HepG2 (cell line): ENCODE data around the gene BHLHE23. TPM values are rescaled to one million over a fixed set of nuclear protein-coding genes. Genes with fewer than 3 reads are reported as not detected.
A peak's percentile ranks its signal among the peaks of the same experiment; 100 is the strongest.

Experiments
- GABPA ChIP-seq, 2 experiments: IDR thresholded peaks; 2 replicates each; pipeline ENCODE4 v1.6.1; 2011 to 2016; ENCODE audit warnings: low read depth in 2 of 2, low read length in 1 of 2, missing biosample characterization in 1 of 2, missing genetic modification characterization in 1 of 2
- HES4 ChIP-seq: sonication (generic); formaldehyde crosslinking; IDR thresholded peaks from 2 replicates; pipeline ENCODE4 v1.9.0; 2021; ENCODE audit warnings: mild to moderate bottlenecking, missing genetic modification reagents, borderline replicate concordance
- JUND ChIP-seq: sonication (generic); formaldehyde crosslinking; IDR thresholded peaks from 2 replicates; pipeline ENCODE4 v1.8.0; 2022; ENCODE audit warnings: mild to moderate bottlenecking, missing genetic modification reagents
- MAZ ChIP-seq, 2 experiments: sonication (generic) in 1 of 2; formaldehyde crosslinking in 1 of 2; IDR thresholded peaks; 2 replicates each; pipeline versions ENCODE4 v1.5.0 to v1.6.1; 2012 to 2020; ENCODE audit warnings: low read depth in 2 of 2, mild to moderate bottlenecking in 2 of 2, borderline replicate concordance in 1 of 2, improper control_type of control experiment in 1 of 2, low read length in 1 of 2, missing genetic modification reagents in 1 of 2, moderate library complexity in 1 of 2
- MBD4 ChIP-seq: IDR thresholded peaks from 2 replicates; pipeline ENCODE4 v1.6.1; 2012; ENCODE audit warnings: low read length, inconsistent platforms, borderline replicate concordance
- PPARG ChIP-seq: conservative IDR thresholded peaks from 2 replicates; pipeline ENCODE4 v1.6.1; 2016; ENCODE audit warnings: missing biosample characterization, missing genetic modification reagents
- PRPF4 ChIP-seq: fragments of 200-400 bp; formaldehyde crosslinking; IDR thresholded peaks from 2 replicates; pipeline ENCODE4 v1.6.1; 2016; ENCODE audit warnings: low read length, low read depth; ENCODE audit not compliant: poor library complexity, severe bottlenecking
- SMAD1 ChIP-seq: sonication (generic); formaldehyde crosslinking; IDR thresholded peaks from 2 replicates; pipeline ENCODE4 v1.4.0; 2020; ENCODE audit warnings: missing genetic modification reagents, low read depth, mild to moderate bottlenecking, borderline replicate concordance
- TEAD2 ChIP-seq: sonication (generic); formaldehyde crosslinking; IDR thresholded peaks from 2 replicates; pipeline ENCODE4 v1.9.0; 2021; ENCODE audit warnings: missing genetic modification reagents
- WIZ ChIP-seq: sonication (generic); formaldehyde crosslinking; IDR thresholded peaks from 2 replicates; pipeline ENCODE4 v1.5.1; 2020; ENCODE audit warnings: mild to moderate bottlenecking, missing genetic modification reagents
- ZMAT3 ChIP-seq: sonication (generic); formaldehyde crosslinking; conservative IDR thresholded peaks from 2 replicates; pipeline ENCODE4 v1.7.0; 2021; ENCODE audit warnings: missing genetic modification reagents
- ZNF33B ChIP-seq: sonication (generic); formaldehyde crosslinking; IDR thresholded peaks from 2 replicates; pipeline ENCODE4 v1.5.1; 2020; ENCODE audit warnings: mild to moderate bottlenecking, missing genetic modification reagents
- ZNF451 ChIP-seq: sonication (generic); formaldehyde crosslinking; IDR thresholded peaks from 2 replicates; pipeline ENCODE4 v1.5.0; 2020; ENCODE audit warnings: mild to moderate bottlenecking, missing genetic modification reagents
- ZNF737 ChIP-seq: sonication (generic); formaldehyde crosslinking; IDR thresholded peaks from 2 replicates; pipeline ENCODE4 v1.5.0; 2020; ENCODE audit warnings: missing genetic modification reagents, mild to moderate bottlenecking, borderline replicate concordance
- ZNF75D ChIP-seq: sonication (generic); formaldehyde crosslinking; IDR thresholded peaks from 2 replicates; pipeline ENCODE4 v1.8.1; 2023; ENCODE audit warnings: missing genetic modification reagents, mild to moderate bottlenecking, borderline replicate concordance
- polyA plus RNA-seq, 8 experiments: library from polyadenylated mRNA; depleted of rRNA in 3 of 8; stranded (reverse) in 7 of 8; unstranded in 1 of 8; fragments of >200 nt; fragmentation: Illumina TruSeq in 4 of 8; extraction: Trizol in 4 of 8; gene quantifications; 2 replicates each; pipeline versions ENCODE4 v1.2.1 to v1.2.3, GENCODE V29; 2011 to 2016; ENCODE audit warnings: low read depth in 4 of 8, missing spikeins in 1 of 8, mixed read lengths in 1 of 8; ENCODE audit not compliant: insufficient read depth in 1 of 8
- total RNA-seq, 5 experiments: library from RNA; depleted of rRNA; stranded (reverse); fragments of >200 nt; fragmentation: Illumina TruSeq; extraction: Trizol; gene quantifications; 2 replicates each; pipeline ENCODE4 v1.2.3, GENCODE V29; 2016; ENCODE audit warnings: low read depth in 1 of 5
- TF ChIP-seq, protein P1 (sequence below): IDR thresholded peaks from 2 replicates; pipeline ENCODE4 v1.6.1; 2012; ENCODE audit warnings: low read depth, low read length, improper control_type of control experiment
- TF ChIP-seq, protein P2 (sequence below): sonication (generic); formaldehyde crosslinking; conservative IDR thresholded peaks from 2 replicates; pipeline ENCODE4 v1.8.0; 2022; ENCODE audit warnings: missing genetic modification reagents
- TF ChIP-seq, protein P3 (sequence below): sonication (generic); formaldehyde crosslinking; IDR thresholded peaks from 2 replicates; pipeline ENCODE4 v1.5.0; 2020; ENCODE audit warnings: missing genetic modification reagents, mild to moderate bottlenecking, borderline replicate concordance
- TF ChIP-seq, protein P4 (sequence below): sonication (generic); formaldehyde crosslinking; IDR thresholded peaks from 2 replicates; pipeline ENCODE4 v1.4.0; 2020; ENCODE audit warnings: missing genetic modification reagents
- TF ChIP-seq, protein P5 (sequence below): sonication (generic); formaldehyde crosslinking; IDR thresholded peaks from 2 replicates; pipeline ENCODE4 v1.5.0; 2020; ENCODE audit warnings: missing genetic modification reagents

Gene BHLHE23
- total and polyA plus RNA-seq, 2 of the 13 experiments (the other 11 are each of a cell fraction or from before 2014, with no cell fraction given), result not detected

DNA sequence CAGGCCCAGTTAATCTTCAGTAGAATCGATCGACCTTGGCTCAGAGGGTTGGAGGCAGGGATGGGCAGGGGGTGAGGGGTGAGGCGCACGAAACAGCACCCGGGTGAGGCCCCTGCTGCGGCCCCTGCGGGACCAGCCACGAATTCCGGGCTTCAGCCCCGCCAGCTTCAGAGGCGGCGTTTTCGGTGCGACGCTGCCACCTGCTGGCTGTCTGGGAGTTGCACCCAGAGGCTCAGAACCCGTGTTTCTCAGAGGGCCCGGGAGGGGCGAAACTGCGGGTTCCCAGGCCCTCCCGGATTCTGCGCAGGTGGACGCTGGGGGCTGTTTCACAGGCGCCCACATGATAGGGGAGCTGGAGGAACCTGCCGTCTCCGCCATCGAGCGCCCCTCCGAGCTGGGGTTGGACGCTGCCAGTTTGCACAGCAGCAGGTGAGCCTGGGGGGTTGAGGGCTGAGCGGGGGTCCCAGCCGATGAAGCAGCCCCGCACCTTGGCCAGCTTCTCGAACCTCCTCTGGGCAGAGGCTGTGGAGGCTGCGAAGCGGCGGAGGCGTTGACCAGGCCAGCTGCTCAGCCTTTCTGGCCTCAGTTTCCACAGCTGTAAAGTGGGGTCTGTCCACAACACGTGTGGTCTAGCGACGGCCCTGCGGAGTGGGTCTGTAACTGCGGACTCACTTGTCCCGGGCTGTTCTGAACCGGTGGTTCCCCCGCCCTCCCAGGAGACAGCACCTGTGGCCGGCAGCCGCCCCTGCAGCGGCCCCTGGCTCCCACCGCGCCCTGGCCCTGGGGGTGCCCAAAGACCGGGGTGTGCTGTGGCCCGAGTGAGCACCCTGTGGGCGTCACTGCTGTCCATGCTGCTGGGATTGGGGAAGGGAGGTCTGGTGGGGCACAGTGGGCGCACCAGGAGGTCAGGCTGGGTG is 2.5 kb upstream of the BHLHE23 start (continued):
- TF ChIP-seq, protein P1, sequence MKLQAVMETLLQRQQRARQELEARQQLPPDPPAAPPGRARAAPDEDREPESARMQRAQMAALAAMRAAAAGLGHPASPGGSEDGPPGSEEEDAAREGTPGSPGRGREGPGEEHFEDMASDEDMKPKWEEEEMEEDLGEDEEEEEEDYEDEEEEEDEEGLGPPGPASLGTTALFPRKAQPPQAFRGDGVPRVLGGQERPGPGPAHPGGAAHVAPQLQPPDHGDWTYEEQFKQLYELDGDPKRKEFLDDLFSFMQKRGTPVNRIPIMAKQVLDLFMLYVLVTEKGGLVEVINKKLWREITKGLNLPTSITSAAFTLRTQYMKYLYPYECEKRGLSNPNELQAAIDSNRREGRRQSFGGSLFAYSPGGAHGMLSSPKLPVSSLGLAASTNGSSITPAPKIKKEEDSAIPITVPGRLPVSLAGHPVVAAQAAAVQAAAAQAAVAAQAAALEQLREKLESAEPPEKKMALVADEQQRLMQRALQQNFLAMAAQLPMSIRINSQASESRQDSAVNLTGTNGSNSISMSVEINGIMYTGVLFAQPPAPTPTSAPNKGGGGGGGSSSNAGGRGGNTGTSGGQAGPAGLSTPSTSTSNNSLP, result no peak
- no peak for TF ChIP-seq ZMAT3 (CRISPR knock-in tag)
- TF ChIP-seq, protein P2, sequence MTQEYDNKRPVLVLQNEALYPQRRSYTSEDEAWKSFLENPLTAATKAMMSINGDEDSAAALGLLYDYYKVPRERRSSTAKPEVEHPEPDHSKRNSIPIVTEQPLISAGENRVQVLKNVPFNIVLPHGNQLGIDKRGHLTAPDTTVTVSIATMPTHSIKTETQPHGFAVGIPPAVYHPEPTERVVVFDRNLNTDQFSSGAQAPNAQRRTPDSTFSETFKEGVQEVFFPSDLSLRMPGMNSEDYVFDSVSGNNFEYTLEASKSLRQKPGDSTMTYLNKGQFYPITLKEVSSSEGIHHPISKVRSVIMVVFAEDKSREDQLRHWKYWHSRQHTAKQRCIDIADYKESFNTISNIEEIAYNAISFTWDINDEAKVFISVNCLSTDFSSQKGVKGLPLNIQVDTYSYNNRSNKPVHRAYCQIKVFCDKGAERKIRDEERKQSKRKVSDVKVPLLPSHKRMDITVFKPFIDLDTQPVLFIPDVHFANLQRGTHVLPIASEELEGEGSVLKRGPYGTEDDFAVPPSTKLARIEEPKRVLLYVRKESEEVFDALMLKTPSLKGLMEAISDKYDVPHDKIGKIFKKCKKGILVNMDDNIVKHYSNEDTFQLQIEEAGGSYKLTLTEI, result no peak
- TF ChIP-seq ZNF737 (CRISPR knock-in tag), result no peak
- TF ChIP-seq TEAD2 (CRISPR knock-in tag), result 0 out of 2 replicates have a peak, but pooled peaks have one; percentile 71
- no peak for TF ChIP-seq MBD4
- no peak for TF ChIP-seq PRPF4
- TF ChIP-seq, protein P3, sequence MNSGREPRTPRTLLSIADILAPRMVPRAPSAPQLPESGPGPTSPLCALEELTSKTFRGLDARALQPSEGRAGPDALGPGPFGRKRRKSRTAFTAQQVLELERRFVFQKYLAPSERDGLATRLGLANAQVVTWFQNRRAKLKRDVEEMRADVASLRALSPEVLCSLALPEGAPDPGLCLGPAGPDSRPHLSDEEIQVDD, result no peak
- TF ChIP-seq HES4 (CRISPR knock-in tag), result no peak
- no peak; the same call in 1 of the 2 replicates for TF ChIP-seq SMAD1
- TF ChIP-seq, protein P4, sequence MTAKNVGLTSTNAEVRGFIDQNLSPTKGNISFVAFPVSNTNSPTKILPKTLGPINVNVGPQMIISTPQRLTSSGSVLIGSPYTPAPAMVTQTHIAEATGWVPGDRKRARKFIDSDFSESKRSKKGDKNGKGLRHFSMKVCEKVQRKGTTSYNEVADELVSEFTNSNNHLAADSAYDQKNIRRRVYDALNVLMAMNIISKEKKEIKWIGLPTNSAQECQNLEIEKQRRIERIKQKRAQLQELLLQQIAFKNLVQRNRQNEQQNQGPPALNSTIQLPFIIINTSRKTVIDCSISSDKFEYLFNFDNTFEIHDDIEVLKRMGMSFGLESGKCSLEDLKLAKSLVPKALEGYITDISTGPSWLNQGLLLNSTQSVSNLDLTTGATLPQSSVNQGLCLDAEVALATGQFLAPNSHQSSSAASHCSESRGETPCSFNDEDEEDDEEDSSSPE (CRISPR knock-in tag), result peak; percentile 21; the same call in 1 of the 2 replicates
- TF ChIP-seq JUND (CRISPR knock-in tag), result no peak
- peak; percentile 80 for TF ChIP-seq ZNF451 (CRISPR knock-in tag)
- no peak for TF ChIP-seq GABPA (IDR thresholded peaks at IDR 0.05; ENCODE audit: low read depth, low read length)
- no peak for TF ChIP-seq GABPA (CRISPR knock-in tag; IDR thresholded peaks at IDR 0.05; ENCODE audit: low read depth)
- no peak for TF ChIP-seq WIZ (CRISPR knock-in tag)
- 0 out of 2 replicates have a peak, but pooled peaks have one; percentile 37 for TF ChIP-seq PPARG
- TF ChIP-seq ZNF33B, result peak; percentile 63
- no peak for TF ChIP-seq ZNF75D (CRISPR knock-in tag)
- TF ChIP-seq, protein P5, sequence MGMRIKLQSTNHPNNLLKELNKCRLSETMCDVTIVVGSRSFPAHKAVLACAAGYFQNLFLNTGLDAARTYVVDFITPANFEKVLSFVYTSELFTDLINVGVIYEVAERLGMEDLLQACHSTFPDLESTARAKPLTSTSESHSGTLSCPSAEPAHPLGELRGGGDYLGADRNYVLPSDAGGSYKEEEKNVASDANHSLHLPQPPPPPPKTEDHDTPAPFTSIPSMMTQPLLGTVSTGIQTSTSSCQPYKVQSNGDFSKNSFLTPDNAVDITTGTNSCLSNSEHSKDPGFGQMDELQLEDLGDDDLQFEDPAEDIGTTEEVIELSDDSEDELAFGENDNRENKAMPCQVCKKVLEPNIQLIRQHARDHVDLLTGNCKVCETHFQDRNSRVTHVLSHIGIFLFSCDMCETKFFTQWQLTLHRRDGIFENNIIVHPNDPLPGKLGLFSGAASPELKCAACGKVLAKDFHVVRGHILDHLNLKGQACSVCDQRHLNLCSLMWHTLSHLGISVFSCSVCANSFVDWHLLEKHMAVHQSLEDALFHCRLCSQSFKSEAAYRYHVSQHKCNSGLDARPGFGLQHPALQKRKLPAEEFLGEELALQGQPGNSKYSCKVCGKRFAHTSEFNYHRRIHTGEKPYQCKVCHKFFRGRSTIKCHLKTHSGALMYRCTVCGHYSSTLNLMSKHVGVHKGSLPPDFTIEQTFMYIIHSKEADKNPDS (CRISPR knock-in tag), result no peak
- TF ChIP-seq MAZ (IDR thresholded peaks at IDR 0.05; ENCODE audit: borderline replicate concordance, low read depth, low read length), result peak; percentile 71; the same call in 1 of the 2 replicates
- TF ChIP-seq MAZ (CRISPR knock-in tag; IDR thresholded peaks at IDR 0.05; ENCODE audit: low read depth), result peak; percentile 90
